DND-41 (cell line): ENCODE data around the gene SLC30A3.

Source experiments
- CTCF ChIP-seq: IDR thresholded peaks from 2 replicates; pipeline ENCODE4 v1.5.1; 2012; ENCODE audit warnings: borderline replicate concordance, low read length, moderate library complexity, mild to moderate bottlenecking; ENCODE audit not compliant: poor library complexity, severe bottlenecking; ENCODE audit errors: extremely low read depth
- EZH2 ChIP-seq: IDR thresholded peaks from 3 replicates; pipeline ENCODE4 v1.6.1; 2012; ENCODE audit warnings: borderline replicate concordance, low read depth, mild to moderate bottlenecking, moderate library complexity, low read length, inconsistent platforms; ENCODE audit not compliant: severe bottlenecking

GRCh38 chr2:27245626-27246025 is 17.2 kb downstream of the SLC30A3 start:
- TF ChIP-seq CTCF, result no peak
- TF ChIP-seq EZH2, result no peak
